HUES64 (cell line): ENCODE measurements around the gene AGXT.

Experiments
- H3K27ac ChIP-seq: 2 replicates; pipeline ENCODE4 v1.7.0; 2013; ENCODE audit warnings: low read depth, low read length, inconsistent platforms
- H3K27me3 ChIP-seq: 2 replicates; pipeline ENCODE4 v1.6.1; 2013; ENCODE audit warnings: mild to moderate bottlenecking, low read length; ENCODE audit not compliant: insufficient read depth
- H3K36me3 ChIP-seq: 2 replicates; pipeline ENCODE4 v1.6.1; 2013; ENCODE audit warnings: mild to moderate bottlenecking, low read length; ENCODE audit not compliant: insufficient read depth
- H3K4me1 ChIP-seq: 2 replicates; pipeline ENCODE4 v1.6.1; 2013; ENCODE audit warnings: mild to moderate bottlenecking, low read length, moderate library complexity; ENCODE audit not compliant: insufficient read depth
- H3K4me3 ChIP-seq: 2 replicates; pipeline ENCODE4 v1.5.1; 2013; ENCODE audit warnings: mild to moderate bottlenecking, low read length, moderate library complexity
- H3K9ac ChIP-seq: 2 replicates; pipeline ENCODE4 v1.6.1; 2013; ENCODE audit warnings: mild to moderate bottlenecking, low read depth, low read length
- H3K9me3 ChIP-seq: 2 replicates; pipeline ENCODE4 v1.6.1; 2013; ENCODE audit warnings: low read depth, low read length; ENCODE audit not compliant: insufficient read depth
- WGBS: fragments of 150-250, 120-280 bp; methylation state at CpG from one replicate; pipeline ENCODE4 v1.1.7; 2013; ENCODE audit warnings: missing lambda C conversion rate; 5-methylcytosine and 5-hydroxymethylcytosine counted together

AGXT gene

GRCh38 chr2:240896871-240897692 is 28.5 kb downstream of the AGXT start:
- H3K27me3 ChIP-seq: no peaks in the 10 kb centered on the region
- 0 out of 2 replicates have a peak, but pooled peaks cover 3% of the 10 kb centered on the region for H3K9me3 ChIP-seq
- H3K27ac ChIP-seq: no peak overlapping the region
- WGBS: 83% methylated on average over 23 of the region's 23 CpGs
- H3K4me1 ChIP-seq: no peaks in the 10 kb centered on the region; the same call in 1 of the 2 replicates
- no peak overlapping the region for H3K9ac ChIP-seq
- H3K4me3 ChIP-seq: no peak overlapping the region
- no peaks in the 10 kb centered on the region for H3K36me3 ChIP-seq

- Histone ChIP-seq H3K9ac (no peak overlapping the region), H3K36me3 (no peaks in the 10 kb centered on the region), H3K4me3 (no peak overlapping the region), H3K9me3 (0 out of 2 replicates have a peak, but pooled peaks cover 3% of the 10 kb centered on the region), H3K27me3 (no peaks in the 10 kb centered on the region), H3K27ac (no peak overlapping the region), H3K4me1 (no peaks in the 10 kb centered on the region; the same call in 1 of the 2 replicates)
- 93% methylated on average over 17 of the region's 17 CpGs for WGBS
These were observed 29.6 kb downstream of the AGXT start for GRCh38 chr2:240898108-240898730.

- Histone ChIP-seq H3K4me3 (no peak overlapping the region), H3K27me3 (no peaks in the 10 kb centered on the region), H3K9me3 (0 out of 2 replicates have a peak, but pooled peaks cover 3% of the 10 kb centered on the region), H3K27ac (no peak overlapping the region), H3K4me1 (no peaks in the 10 kb centered on the region; the same call in 1 of the 2 replicates), H3K9ac (no peak overlapping the region), H3K36me3 (no peaks in the 10 kb centered on the region)
- 91% methylated on average over 23 of the region's 23 CpGs for WGBS
These were observed 30.3 kb downstream of the AGXT start for GRCh38 chr2:240898731-240899467.

GRCh38 chr2:240899468-240899865 is 30.8 kb downstream of the AGXT start:
- no peak overlapping the region for H3K9ac ChIP-seq
- H3K9me3 ChIP-seq: 0 out of 2 replicates have a peak, but pooled peaks cover 3% of the 10 kb centered on the region
- H3K27ac ChIP-seq: no peak overlapping the region
- H3K36me3 ChIP-seq: no peaks in the 10 kb centered on the region
- no peaks in the 10 kb centered on the region for H3K27me3 ChIP-seq
- H3K4me1 ChIP-seq: no peaks in the 10 kb centered on the region
- WGBS: 93% methylated on average over 19 of the region's 19 CpGs
- no peak overlapping the region for H3K4me3 ChIP-seq

- Histone ChIP-seq H3K9me3 (0 out of 2 replicates have a peak, but pooled peaks cover 3% of the 10 kb centered on the region), H3K27me3 (no peaks in the 10 kb centered on the region), H3K27ac (no peak overlapping the region), H3K36me3 (no peaks in the 10 kb centered on the region), H3K9ac (no peak overlapping the region), H3K4me3 (no peak overlapping the region), H3K4me1 (no peaks in the 10 kb centered on the region)
- 93% methylated on average over 26 of the region's 27 CpGs for WGBS
These were observed 31.7 kb downstream of the AGXT start for GRCh38 chr2:240900141-240900860.

- H3K9ac ChIP-seq: no peak overlapping the region
- H3K27ac ChIP-seq: no peak overlapping the region
- H3K4me1 ChIP-seq: no peaks in the 10 kb centered on the region
- H3K4me3 ChIP-seq: no peak overlapping the region
- no peaks in the 10 kb centered on the region for H3K27me3 ChIP-seq
- WGBS: 90% methylated on average over 14 of the region's 14 CpGs
- H3K36me3 ChIP-seq: no peaks in the 10 kb centered on the region
- H3K9me3 ChIP-seq: 0 out of 2 replicates have a peak, but pooled peaks cover 3% of the 10 kb centered on the region
These were observed 33.5 kb downstream of the AGXT start for GRCh38 chr2:240901986-240902614.

GRCh38 chr2:240902615-240903041 is 34.0 kb downstream of the AGXT start:
- H3K9ac ChIP-seq: no peak overlapping the region
- no peak overlapping the region for H3K4me3 ChIP-seq
- no peak overlapping the region for H3K27ac ChIP-seq
- 0 out of 2 replicates have a peak, but pooled peaks cover 3% of the 10 kb centered on the region for H3K9me3 ChIP-seq
- no peaks in the 10 kb centered on the region for H3K36me3 ChIP-seq
- WGBS: 88% methylated on average over 7 of the region's 7 CpGs
- H3K27me3 ChIP-seq: no peaks in the 10 kb centered on the region
- no peaks in the 10 kb centered on the region for H3K4me1 ChIP-seq

- Histone ChIP-seq H3K9ac (no peak overlapping the region), H3K4me1 (no peaks in the 10 kb centered on the region), H3K36me3 (no peaks in the 10 kb centered on the region), H3K27ac (no peak overlapping the region), H3K27me3 (no peaks in the 10 kb centered on the region), H3K9me3 (0 out of 2 replicates have a peak, but pooled peaks cover 3% of the 10 kb centered on the region), H3K4me3 (no peak overlapping the region)
- 94% methylated on average over 34 of the region's 34 CpGs for WGBS
These were observed 34.8 kb downstream of the AGXT start for GRCh38 chr2:240903191-240904060.

GRCh38 chr2:240904216-240905175 is 35.9 kb downstream of the AGXT start:
- Histone ChIP-seq H3K27ac (no peak overlapping the region), H3K4me3 (no peak overlapping the region), H3K9me3 (0 out of 2 replicates have a peak, but pooled peaks cover 3% of the 10 kb centered on the region), H3K9ac (no peak overlapping the region), H3K36me3 (no peaks in the 10 kb centered on the region), H3K27me3 (no peaks in the 10 kb centered on the region), H3K4me1 (no peaks in the 10 kb centered on the region)
- 85% methylated on average over 18 of the region's 19 CpGs for WGBS
